Transverse colon (tissue), 4 donors: ENCODE measurements around the gene SEC14L6. TPM values are rescaled to one million over a fixed set of nuclear protein-coding genes. Genes with fewer than 3 reads are reported as not detected.

Experiments
- DNase-seq: peaks from one replicate; pipeline ENCODE4 v3.0.0-alpha.2; 2019
- H3K27ac ChIP-seq, 4 donors: fragments of 200-600 bp; sonication (generic); 2 replicates each; pipeline ENCODE4 v1.5.1; 2016 to 2018; ENCODE audit warnings: inconsistent platforms in 4 of 4
- H3K27me3 ChIP-seq: fragments of 200-600 bp; sonication (generic); 2 replicates; pipeline ENCODE4 v1.5.1; 2017; ENCODE audit warnings: inconsistent platforms
- H3K36me3 ChIP-seq, 4 donors: fragments of 200-600 bp; sonication (generic); 2 replicates each; pipeline ENCODE4 v1.5.1; 2017 to 2019; ENCODE audit warnings: inconsistent platforms in 4 of 4
- H3K4me1 ChIP-seq, 4 donors: fragments of 200-600 bp; sonication (generic); 2 replicates each; pipeline ENCODE4 v1.5.1; 2017 to 2020; ENCODE audit warnings: inconsistent platforms in 4 of 4
- H3K4me3 ChIP-seq, 4 donors: fragments of 200-600 bp; sonication (generic); 1 replicate in 1 of 4; 2 replicates in 3 of 4; pipeline versions ENCODE4 v1.5.1 to v1.6.1; 2017 to 2019; ENCODE audit warnings: inconsistent platforms in 4 of 4
- H3K9me3 ChIP-seq, 2 donors: fragments of 200-600 bp; sonication (generic); 2 replicates each; pipeline ENCODE4 v1.5.1; 2017 to 2019; ENCODE audit warnings: inconsistent platforms in 2 of 2
- EP300 ChIP-seq: sonication (generic); formaldehyde crosslinking; IDR thresholded peaks from one replicate; pipeline ENCODE4 v1.6.1; 2017; ENCODE audit warnings: antibody characterized with exemption, low read depth
- POLR2A ChIP-seq: fragments of 450-650 bp; IDR thresholded peaks from one replicate; pipeline ENCODE4 v1.6.1; 2016; ENCODE audit warnings: antibody characterized with exemption, mild to moderate bottlenecking, moderate library complexity
- POLR2AphosphoS5 ChIP-seq, 3 donors: sonication (generic); formaldehyde crosslinking; IDR thresholded peaks; one replicate each; pipeline ENCODE4 v1.6.1; 2016; ENCODE audit warnings: antibody characterized with exemption in 3 of 3
- WGBS, 2 donors: methylation state at CpG; one replicate each; pipeline ENCODE4 v1.1.5; 2018; ENCODE audit warnings: low coverage in 1 of 2; 5-methylcytosine and 5-hydroxymethylcytosine counted together
- in situ Hi-C, 4 donors: fragments of 200-750 bp; cut with MboI; loops; one replicate each; pipeline versions ENCODE4 v1.15.0 to v1.15.1; 2017; ENCODE audit warnings: low sequenced_read_pairs in 3 of 4, low pct_ligation_motif_present in 1 of 4, low pct_unique_long_range_greater_than_20kb in 1 of 4
- intact Hi-C: fragments of 100-400 bp; cut with DNase I; formaldehyde crosslinking; loops from one replicate; pipeline ENCODE4 v1.15.1; 2023; ENCODE audit warnings: low total_unique reads
- total RNA-seq, 4 donors: library from RNA; depleted of rRNA; stranded (reverse); fragments of >200 nt; gene quantifications; one replicate each; pipeline ENCODE4 v1.1.0, GENCODE V29; 2016
- TF ChIP-seq, protein P1 (sequence below), 5 experiments: fragments of 200-600 bp in 3 of 5; fragments of 450-650 bp in 2 of 5; sonication (generic) in 3 of 5; IDR thresholded peaks; 1 replicate in 2 of 5; 2 replicates in 3 of 5; pipeline ENCODE4 v1.5.1; 2016 to 2017; ENCODE audit warnings: antibody characterized with exemption in 5 of 5, inconsistent platforms in 3 of 5, mild to moderate bottlenecking in 2 of 5, moderate library complexity in 1 of 5

Gene SEC14L6
- total RNA-seq, 4 donors from 2014 or later, result 0.14 to 0.48 TPM; not detected in 2

DNA sequence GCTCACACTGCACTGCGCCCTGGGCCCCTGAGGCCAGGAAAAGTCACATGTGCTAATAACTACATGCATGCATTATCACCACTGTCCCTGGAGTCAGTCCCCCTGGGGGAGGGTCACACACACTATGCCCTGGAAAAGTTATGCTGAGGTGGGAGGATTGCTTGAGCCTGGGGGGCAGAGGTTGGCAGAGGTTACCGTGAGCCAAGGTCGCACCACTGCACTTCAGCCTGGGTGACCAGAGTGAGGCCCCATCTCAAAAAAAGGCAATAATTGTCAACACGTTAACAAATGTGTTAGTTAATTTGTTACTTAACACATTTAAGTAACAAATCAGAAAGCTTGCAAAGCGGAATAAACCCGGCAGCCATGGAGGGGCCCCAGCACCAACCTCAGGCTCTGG lies 13.3 kb upstream of the SEC14L6 start:
- no peak for TF ChIP-seq EP300
- WGBS, 2 donors, result 85% methylated on average over 6 of the region's 6 CpGs; no CpG with 5 or more reads in 1 of the 2 donors
- Histone ChIP-seq H3K4me3 (no peak overlapping the region), H3K27me3 (no peaks in the 10 kb centered on the region), H3K4me1 (no peaks in the 10 kb centered on the region), H3K27ac (no peak overlapping the region), H3K36me3 (no peaks in the 10 kb centered on the region), H3K9me3 (no peaks in the 10 kb centered on the region)
- no peak for DNase-seq
- in situ Hi-C loops (no loop called here), intact Hi-C loops (no loop called here)

DNA sequence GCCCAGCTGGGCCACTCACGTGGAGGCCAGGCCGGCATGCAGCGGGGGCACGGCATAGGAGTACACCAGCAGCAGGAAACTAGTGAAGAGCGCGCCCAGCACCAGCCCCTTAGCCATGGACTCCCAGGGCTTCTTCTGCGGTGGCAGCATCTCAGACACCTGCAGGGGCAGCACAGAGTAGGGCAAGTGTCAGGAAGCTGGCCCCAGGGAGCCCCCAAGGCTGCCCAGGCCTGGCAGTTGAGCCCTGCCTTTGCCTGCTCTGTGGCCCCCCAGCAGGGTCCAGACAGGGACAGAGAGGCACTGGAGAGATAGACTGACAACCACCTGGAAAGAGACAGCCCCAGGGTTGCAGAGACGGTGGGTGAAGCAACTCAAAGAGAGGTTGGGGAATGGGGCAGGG lies 10.7 kb upstream of the SEC14L6 start:
- 85% methylated on average over 3 of the region's 8 CpGs; no CpG with 5 or more reads in 1 of the 2 donors for WGBS, 2 donors
- no peak overlapping the region for H3K4me3 ChIP-seq
- in situ Hi-C loops (no loop called here), intact Hi-C loops (no loop called here)
- no peaks in the 10 kb centered on the region for H3K36me3 ChIP-seq
- H3K27me3 ChIP-seq, result no peaks in the 10 kb centered on the region
- no peaks in the 10 kb centered on the region for H3K9me3 ChIP-seq
- no peaks in the 10 kb centered on the region for H3K4me1 ChIP-seq
- TF ChIP-seq POLR2A, result no peak
- TF ChIP-seq POLR2AphosphoS5 (IDR thresholded peaks at IDR 0.05), result no peak
- TF ChIP-seq EP300, result no peak
- TF ChIP-seq, protein P1, sequence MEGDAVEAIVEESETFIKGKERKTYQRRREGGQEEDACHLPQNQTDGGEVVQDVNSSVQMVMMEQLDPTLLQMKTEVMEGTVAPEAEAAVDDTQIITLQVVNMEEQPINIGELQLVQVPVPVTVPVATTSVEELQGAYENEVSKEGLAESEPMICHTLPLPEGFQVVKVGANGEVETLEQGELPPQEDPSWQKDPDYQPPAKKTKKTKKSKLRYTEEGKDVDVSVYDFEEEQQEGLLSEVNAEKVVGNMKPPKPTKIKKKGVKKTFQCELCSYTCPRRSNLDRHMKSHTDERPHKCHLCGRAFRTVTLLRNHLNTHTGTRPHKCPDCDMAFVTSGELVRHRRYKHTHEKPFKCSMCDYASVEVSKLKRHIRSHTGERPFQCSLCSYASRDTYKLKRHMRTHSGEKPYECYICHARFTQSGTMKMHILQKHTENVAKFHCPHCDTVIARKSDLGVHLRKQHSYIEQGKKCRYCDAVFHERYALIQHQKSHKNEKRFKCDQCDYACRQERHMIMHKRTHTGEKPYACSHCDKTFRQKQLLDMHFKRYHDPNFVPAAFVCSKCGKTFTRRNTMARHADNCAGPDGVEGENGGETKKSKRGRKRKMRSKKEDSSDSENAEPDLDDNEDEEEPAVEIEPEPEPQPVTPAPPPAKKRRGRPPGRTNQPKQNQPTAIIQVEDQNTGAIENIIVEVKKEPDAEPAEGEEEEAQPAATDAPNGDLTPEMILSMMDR (IDR thresholded peaks at IDR 0.05), result no peak
- no peak overlapping the region for H3K27ac ChIP-seq
- DNase-seq, result no peak

DNA sequence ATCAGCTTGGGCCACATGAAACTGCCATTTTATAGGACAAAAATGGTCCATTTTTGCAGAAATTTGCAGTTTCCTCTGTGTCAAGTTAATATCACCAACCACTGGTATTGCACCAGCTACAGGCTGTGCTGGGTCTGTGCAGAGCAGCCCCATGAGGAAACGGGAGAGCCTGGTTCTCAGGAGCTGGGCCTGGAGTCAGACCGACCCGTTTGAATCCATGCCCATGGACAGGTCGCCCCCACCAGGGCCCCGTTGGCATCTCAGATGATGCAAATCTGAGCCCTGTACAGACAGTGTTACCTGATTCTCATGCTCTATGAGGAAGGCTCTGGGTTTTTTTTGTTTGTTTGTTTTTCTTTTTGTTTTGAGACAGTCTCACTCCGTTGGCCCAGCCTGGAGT lies 9.8 kb upstream of the SEC14L6 start:
- in situ Hi-C loops, result no loop called here
- intact Hi-C loops, result no loop called here
- H3K36me3 ChIP-seq, result no peaks in the 10 kb centered on the region
- H3K4me1 ChIP-seq, result no peaks in the 10 kb centered on the region
- DNase-seq, result no peak
- 70 to 86% methylated on average over 1 to 6 of the region's 6 CpGs for WGBS, 2 donors
- H3K9me3 ChIP-seq, result no peaks in the 10 kb centered on the region
- H3K27ac ChIP-seq, result no peak overlapping the region
- H3K4me3 ChIP-seq, result no peak overlapping the region
- H3K27me3 ChIP-seq, result no peaks in the 10 kb centered on the region
- TF ChIP-seq POLR2AphosphoS5 (IDR thresholded peaks at IDR 0.05) (no peak), EP300 (no peak)
- TF ChIP-seq, protein P1 (IDR thresholded peaks at IDR 0.05), result no peak

DNA sequence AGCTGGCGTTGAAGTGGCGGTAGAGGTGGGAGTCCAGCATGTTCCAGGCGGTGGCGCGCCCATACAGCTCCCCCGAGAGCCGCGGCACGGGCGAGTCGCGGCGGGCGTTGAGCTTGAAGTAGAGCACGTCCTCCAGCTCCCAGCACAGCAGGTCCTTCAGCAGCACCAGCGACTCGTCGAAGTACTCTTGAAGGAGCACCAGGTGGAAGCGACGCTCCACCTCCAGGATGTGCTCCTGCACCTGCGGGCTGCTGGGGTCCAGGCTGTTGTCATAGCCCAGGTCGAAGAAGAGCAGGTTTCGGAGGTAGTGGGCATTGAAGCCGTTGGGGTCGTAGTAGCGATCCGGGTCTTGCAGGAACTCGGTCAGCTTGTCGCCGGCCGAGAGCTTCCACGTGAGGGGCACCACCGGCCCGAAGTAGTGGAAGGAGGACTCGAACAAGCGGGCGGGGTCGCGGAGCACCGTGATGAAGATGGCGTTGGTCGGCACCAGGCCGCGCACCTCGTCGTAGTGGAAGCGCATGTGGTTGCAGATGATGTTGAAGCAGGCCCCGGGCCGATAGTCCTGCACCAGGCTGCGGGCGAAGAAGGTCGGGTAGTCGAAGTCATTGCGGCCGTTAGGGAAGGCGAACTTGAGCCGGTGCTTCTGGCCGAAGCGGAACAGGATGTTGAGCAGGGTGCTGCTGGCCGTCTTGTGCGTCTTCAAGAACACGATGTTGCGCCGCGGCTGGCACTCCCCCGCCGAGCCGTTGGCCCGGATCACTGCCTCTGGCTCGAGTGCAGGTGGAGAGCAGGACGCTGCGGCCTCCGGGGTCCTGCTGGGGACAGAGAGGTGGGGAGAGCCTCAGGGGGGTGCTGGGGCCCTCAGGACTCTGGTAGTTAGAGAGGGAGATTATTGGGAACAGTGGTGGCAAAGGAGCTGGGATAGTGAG lies 9.0 kb upstream of the SEC14L6 start:
- H3K4me3 ChIP-seq, result no peak overlapping the region
- no peak for DNase-seq
- WGBS, 2 donors, result 86 to 93% methylated on average over 7 to 73 of the region's 73 CpGs
- H3K27ac ChIP-seq, result no peak overlapping the region
- H3K36me3 ChIP-seq, result no peaks in the 10 kb centered on the region
- in situ Hi-C loops, result no loop called here
- no peaks in the 10 kb centered on the region for H3K9me3 ChIP-seq
- intact Hi-C loops, result no loop called here
- H3K27me3 ChIP-seq, result no peaks in the 10 kb centered on the region
- TF ChIP-seq EP300 (no peak), POLR2AphosphoS5 (IDR thresholded peaks at IDR 0.05) (no peak), POLR2A (no peak)
- TF ChIP-seq, protein P1 (IDR thresholded peaks at IDR 0.05), result no peak
- H3K4me1 ChIP-seq, result no peaks in the 10 kb centered on the region
